Stimulated activated CD4-positive, alpha-beta T cell treated with anti-CD3 and anti-CD28 coated beads, TNF-alpha, amount 100 ng/mL, for 48 hours (primary cell): ENCODE data around the gene TRMT11.
"Not testable (repeated sequence)": the region's sequence is repeated elsewhere in the genome, so short reads cannot be mapped to it uniquely, and the experiment has no call there.

ENCODE experiments used
- DNase-seq, 3 donors: peaks; one replicate each; pipeline ENCODE4 v3.0.0-alpha.2; 2020; ENCODE audit warnings: low read depth in 3 of 3

Gene TRMT11

DNA sequence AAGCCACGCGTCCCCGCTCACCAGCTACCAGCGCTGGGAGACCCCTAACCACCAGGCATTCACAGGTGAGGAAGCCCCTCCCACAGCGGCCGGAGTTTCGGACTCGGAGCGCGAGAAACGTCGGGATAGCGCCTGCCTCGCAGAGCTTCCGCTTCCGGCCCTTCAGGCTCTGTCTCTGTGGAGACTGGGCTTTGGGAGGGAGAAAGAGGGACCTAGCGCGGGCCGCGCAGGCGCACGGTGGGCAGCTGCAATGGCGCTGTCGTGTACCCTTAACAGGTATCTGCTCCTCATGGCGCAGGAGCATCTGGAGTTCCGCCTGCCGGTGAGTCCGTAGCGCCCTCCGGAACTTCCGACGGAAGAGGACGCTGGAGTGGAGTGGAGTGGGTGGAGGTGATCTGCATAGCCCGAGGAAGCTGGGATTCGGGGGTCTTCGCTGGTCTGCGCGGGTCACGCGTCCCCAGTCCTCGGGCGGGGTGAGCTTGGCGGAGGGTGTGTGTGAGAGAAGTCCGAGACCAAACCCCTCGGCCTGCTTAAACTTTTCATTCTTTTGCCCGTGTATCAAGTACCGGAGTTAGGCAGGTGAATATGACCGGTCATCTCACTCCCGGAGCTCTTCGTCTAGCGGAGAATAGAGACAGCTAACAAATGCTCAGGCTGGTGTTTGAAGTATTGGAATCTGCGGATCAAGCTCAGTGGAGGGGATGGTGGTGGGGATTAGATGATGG lies at the start of gene TRMT11:
TRMT11 (plus strand) TSS at position 240 of the 725 bp plus-strand sequence; CDS start at position 251, 11 bp downstream.
- DNase-seq: peak; percentile 68 to 78 (median 70)

DNA sequence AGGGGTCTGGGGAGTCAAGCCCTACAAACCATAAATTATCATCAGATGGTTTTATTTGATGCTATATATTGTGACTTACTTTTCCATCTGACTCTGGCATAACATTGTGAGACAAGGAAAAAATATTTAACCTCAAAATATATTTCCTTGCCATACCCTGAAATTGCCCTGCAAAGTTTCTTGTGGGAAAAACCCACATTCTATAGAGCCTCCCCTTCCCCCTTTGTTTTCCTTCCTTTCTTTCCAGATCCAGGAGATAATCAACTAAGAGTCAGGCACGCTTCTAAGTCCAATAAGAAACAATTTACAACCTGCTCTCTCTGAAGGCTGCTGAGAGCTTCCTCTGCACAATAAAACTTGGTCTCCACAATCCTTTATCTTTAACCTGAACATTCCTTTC lies 47.3 kb upstream of the TRMT11 start:
- DNase-seq: no peak

DNA sequence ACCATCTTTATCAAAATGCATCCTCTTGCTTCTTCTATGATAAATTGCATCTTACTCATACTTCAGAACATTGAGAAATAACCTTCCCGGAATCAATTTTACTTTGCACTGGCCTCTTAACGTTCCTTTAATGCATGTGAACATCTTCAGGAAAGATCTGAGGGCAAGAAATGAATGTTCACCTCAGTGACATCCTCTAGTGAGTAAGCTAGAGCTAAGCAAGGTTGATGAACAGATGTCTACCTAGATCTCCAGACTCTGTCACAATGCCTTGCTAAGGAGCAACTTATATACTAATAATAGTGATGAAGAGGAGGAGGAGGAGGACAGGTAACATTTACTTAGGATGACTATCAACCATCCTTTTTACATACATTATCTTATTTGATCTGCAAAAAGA lies 46.5 kb upstream of the TRMT11 start:
- DNase-seq: no peak

DNA sequence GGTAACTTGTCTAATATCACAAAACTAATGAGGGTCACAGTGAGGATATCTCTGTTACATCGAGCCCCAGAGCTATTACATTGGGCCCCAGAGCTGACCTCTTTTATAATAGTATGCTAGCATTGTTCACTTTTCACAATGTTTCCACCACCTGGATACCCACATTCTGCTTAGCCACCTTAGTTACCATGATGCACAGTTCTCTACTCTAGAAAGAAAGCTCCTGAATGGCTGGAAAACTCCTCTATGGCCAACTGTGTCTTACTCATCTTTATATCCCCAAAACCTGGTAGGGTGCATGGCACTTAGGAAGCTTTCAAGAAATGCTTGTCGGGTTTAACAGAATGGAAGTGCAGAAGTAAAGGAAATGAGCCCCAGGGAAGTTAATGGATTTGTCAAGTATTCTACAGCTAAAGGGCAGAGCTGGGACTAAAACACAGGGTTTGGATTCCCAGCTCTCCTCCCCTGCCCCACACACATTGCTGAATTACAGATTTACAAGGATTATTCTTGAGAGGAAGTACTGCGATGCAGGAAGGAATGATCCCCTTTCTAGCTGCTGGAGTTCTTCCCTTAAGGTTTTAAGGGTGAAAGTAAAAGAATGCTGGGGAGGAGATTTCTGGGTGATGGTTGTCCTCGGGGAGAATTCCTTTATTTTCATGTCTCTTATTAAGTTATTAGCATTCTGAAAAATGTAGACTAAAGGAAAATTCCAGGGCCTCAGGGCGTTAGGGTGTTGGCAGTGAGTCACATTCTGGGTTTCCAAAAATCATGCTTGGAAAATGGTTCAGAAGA lies 45.9 kb upstream of the TRMT11 start:
- no peak for DNase-seq

DNA sequence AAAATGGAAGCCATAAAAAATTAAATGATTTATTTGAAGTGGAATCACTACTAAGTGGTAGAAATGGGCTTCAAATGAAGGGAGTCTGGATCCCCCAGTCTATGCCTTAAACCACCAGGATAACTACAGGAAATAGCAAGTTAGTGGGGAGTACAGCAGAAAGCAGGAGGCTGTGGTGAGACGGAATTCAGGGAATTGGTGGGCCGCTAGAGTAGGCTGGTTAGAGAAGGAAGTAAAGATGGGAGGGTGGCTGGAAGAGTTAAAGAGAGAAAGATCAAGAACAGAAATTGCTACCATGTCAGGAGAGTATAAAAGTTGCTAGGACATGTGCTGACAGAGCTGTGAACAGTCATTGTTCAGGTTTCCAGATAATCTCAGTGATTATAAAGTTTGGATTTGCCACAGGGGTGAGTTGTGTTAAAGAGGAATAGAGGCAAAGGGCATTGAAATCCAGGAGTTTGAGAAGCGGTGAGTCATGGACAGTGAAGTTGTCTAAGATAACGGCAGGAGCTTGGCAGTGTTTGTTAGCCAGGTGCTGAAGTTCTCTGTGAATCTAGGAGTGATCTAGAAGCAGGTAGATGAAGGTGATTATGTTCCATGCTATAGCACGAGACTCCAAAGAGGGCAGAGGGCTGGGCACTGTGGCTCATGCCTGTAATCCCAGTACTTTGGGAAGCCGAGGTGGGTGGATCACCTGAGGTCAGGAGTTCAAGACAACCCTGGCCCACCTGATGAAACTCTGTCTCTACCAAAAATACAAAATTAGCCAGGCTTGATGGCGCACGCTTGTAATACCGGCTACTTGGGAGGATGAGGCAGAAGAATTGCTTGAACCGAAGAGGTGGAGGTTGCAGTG lies 43.4 kb upstream of the TRMT11 start:
- no peak for DNase-seq

- no peak for DNase-seq
These were observed 42.6 kb upstream of the TRMT11 start for GRCh38 chr6:125943528-125944433.

GRCh38 chr6:125944434-125944816 lies 41.9 kb upstream of the TRMT11 start:
- no peak for DNase-seq

DNA sequence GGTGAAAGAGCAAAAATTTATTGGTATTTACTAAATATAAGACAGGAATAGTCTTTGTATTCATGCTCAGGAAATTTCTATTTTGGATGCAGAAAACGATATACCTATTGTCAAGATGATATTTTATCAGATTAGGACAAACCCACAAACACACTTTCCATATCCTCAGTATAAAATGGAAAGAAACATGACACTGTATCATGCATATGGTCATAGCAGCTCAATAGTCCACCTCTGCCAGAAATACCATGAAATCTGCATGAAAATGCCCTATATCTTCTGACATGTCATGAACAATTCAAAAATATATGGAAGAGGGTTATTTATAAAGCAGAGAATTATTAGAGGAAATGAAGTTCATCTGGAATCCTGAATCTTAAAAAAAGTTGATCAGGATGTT lies 41.4 kb upstream of the TRMT11 start:
- no peak for DNase-seq

GRCh38 chr6:125945378-125946141 lies 40.8 kb upstream of the TRMT11 start:
- no peak for DNase-seq

DNA sequence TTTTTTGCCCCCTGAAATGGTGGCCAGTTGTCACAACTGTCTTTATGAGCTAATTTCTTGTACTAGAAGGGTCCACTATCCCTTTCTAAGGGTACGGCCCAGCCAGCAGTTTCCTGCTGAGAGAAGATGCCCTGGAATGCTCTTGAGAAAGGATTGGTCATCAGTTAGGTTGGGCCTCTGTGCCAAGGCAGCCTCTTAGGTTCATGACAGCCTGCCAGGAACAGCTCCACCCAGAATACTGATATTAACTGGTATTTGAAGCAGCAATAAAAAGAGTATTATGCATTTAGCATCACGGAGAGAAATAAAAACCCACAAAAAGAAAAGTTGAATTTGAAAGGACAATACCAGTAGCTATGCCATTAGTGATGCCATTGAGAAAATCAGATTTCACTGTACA lies 38.7 kb upstream of the TRMT11 start:
- no peak for DNase-seq

- no peak for DNase-seq
These were observed 37.9 kb upstream of the TRMT11 start for GRCh38 chr6:125948455-125948854.

- no peak for DNase-seq
These were observed 37.3 kb upstream of the TRMT11 start for GRCh38 chr6:125949069-125949468.

DNA sequence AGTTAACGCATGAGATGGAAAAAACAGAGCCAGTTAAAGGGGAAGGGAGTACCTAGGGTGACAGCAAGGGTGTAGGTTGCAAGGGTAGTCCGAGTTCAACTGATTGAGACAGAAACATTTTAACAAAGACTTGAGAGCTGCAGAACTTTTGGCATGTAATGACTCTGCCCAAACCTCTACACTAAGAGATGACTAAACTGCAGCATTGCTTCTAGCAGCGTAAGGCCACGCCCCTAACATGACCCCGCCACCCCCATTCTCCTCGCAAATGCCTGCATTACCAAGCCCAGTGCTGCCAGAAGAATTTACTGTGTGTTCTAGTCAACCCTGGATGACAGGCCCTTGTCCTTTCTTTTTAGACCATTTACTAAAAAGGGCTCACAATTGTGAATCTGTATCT lies 36.0 kb upstream of the TRMT11 start:
- DNase-seq: peak in 1 of 3 donors; percentile 6

- not testable (repeated sequence) for DNase-seq
These were observed 35.6 kb upstream of the TRMT11 start for GRCh38 chr6:125950716-125951115.

- DNase-seq: no peak
These were observed 35.0 kb upstream of the TRMT11 start for GRCh38 chr6:125951323-125951722.

DNA sequence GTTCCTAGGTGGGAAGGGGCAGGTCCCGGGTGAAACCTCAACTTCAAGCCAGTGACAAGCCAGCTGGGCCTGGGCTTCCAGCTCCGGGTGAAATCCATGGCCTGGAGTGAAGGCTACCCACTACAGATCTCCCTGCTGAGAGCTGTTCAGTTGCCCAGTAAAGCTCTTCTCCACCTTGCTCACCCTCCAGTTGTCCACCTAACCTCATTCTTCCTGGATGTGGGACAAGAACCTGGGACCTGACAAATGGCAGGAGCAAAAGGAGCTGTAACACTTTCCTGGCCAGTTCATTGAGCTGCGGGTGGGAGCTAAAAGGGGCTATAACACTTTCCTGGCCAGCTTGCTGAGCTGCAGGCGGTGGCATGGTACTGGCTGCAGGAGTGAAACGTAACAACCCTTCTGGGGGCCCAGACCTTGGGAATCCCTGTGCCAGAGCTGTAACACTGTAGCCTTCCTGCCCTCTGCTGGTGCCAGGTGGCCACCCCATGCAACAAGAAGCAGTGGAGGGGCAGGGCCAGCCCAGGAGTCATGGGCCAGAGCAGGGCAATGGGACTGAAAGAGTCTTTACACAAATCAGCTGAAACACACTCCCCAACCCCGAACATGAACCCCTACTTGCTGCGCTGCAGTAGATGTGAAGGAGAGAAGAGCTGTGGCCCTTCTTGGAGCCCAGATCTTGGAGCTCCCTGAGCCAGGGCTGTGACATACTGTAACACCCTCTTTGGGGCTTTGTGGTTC lies 33.4 kb upstream of the TRMT11 start:
- DNase-seq: peak in 1 of 3 donors; percentile 7

GRCh38 chr6:125953502-125953875 lies 32.9 kb upstream of the TRMT11 start:
- no peak for DNase-seq

DNA sequence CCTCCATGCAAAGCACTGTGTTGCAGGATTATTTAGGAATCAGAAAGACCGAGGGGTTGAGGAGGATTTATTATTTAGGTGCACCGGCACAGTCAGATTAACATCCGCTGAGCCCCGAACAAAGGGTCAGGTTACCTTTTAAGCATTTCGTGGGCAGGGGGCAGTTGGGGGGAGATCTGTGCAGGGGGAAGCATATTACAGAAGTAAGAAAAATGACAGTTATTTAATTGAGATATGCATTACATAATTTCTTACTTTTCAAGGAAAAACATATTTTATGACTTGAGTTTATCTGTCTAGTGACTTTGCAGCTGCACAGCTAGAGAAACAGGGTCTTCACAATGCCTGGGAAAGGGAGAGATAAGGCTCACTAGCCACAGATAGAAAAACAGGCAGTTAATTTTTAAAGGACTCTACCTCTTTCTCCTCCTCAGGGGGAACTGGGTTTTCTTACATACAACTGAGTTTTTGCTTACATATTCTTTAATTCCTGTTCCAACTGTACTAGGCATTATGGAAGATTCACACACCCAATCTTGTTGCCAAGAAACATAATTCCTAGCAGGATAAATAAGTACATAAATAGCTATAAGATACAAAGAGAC lies 31.5 kb upstream of the TRMT11 start:
- DNase-seq: no peak

DNA sequence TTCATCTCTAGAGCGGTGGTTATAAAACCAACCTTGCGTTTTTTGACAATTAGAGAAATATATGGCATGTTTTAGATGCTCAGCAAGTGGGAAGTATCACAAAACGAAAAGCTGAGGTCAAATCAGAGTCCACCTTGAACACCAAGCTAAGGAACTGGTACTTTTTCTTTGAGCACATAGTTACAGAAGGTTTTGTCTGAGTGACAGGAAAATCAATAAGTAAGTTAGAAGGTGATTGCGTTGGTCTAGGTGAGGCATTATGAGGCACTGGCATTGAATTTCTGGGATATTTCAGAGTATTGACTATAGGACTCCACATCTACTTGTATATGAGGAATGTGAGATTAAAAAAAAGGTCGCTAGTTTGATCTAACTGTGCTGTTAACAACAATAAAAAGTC lies 30.4 kb upstream of the TRMT11 start:
- DNase-seq: no peak
